Measurements from ENCODE around the gene GPR15LG. TPM values are rescaled to one million over a fixed set of nuclear protein-coding genes. Genes with fewer than 3 reads are reported as not detected.

Gene GPR15LG
- total and polyA plus RNA-seq, 2 donors, result 16.6 to 18.6 TPM

DNA sequence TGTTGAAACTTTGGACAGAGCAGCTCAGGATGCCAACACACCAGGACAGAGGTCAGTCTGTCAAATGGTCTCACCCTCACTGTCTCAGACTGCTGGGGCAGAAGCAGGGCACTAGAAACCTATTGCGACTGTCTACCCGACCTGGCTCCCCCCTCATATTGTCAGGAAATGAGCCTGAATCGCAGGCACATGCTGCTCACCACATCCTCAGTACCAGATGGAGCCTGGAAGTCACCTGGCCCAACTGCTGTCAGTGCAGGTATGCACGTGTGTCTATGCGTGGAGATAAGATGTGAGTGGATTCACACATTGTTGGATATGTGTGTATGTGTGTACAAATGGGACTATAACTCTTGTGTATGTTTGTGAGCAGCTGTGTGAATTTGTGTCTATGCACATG is 17.5 kb downstream of the GPR15LG start:
- Histone ChIP-seq H3K4me3 (ENCODE audit: low read depth, low read length) (no peak overlapping the region), H3K36me3 (ENCODE audit: insufficient read depth) (no peaks in the 10 kb centered on the region), H3K4me1 (ENCODE audit: insufficient read depth) (no peaks in the 10 kb centered on the region), H3K27ac (ENCODE audit: low read depth) (no peak overlapping the region)
- no peak for DNase-seq (ENCODE audit: extremely low spot score)
- 73% methylated on average over 5 of the region's 5 CpGs for WGBS

DNA sequence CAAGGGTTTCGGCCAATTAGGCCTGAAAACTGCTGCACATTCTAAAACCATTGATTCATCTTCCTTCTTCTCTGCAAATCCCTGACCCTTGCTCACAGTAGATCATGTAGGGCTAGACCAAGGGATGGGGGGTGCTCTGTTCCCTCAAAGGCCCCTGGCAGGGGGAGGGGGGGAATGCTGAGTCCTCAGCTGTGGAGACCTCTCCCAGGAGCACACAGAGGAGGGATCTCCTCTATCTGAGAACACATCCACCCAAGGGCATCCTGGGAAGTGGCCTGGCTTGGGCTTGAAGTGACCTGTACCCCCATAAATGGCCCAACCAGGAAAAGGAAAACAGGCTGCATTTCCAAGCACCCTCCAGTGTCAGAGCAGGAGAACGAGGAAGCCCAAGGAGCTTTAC is 19.7 kb downstream of the GPR15LG start:
- Histone ChIP-seq H3K36me3 (ENCODE audit: insufficient read depth) (no peaks in the 10 kb centered on the region), H3K4me3 (ENCODE audit: low read depth, low read length) (no peak overlapping the region), H3K4me1 (ENCODE audit: insufficient read depth) (no peaks in the 10 kb centered on the region), H3K27ac (ENCODE audit: low read depth) (no peak overlapping the region)
- 94% methylated on average over 2 of the region's 2 CpGs for WGBS
- no peak for DNase-seq (ENCODE audit: extremely low spot score)

DNA sequence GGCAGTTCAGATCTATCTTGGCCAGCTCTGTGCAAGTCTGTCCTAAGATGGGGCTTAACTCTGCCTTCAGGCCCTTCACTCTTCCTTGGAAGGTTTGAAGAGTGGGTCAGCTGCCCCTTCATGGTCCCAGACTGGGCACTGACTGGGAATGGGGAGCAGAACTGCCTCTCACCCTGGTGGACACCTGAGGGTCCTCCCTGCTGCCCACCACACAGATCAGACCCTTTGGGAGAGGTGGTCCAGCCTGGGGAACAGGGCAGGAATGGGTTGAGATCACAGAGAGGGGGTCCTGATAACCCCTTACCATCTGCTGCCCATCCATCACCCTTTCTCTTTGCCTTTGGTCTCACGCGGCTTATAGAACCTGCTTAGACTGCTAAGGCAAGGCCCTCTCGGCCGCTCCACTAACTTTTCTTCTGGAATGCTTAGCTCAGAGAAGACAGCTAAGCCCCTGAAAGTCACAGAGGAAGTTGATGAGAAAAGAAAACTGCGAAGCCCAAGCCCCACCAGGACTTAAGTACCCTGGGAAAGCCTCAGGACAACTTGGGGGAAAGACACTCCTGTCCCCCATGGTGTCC is 20.3 kb downstream of the GPR15LG start:
- Histone ChIP-seq H3K4me3 (ENCODE audit: low read depth, low read length) (peak overlapping the region; percentile 55), H3K4me1 (ENCODE audit: insufficient read depth) (no peaks in the 10 kb centered on the region), H3K27ac (ENCODE audit: low read depth) (no peak overlapping the region), H3K36me3 (ENCODE audit: insufficient read depth) (no peaks in the 10 kb centered on the region)
- 30% methylated on average over 5 of the region's 5 CpGs for WGBS
- DNase-seq (ENCODE audit: extremely low spot score), result no peak

DNA sequence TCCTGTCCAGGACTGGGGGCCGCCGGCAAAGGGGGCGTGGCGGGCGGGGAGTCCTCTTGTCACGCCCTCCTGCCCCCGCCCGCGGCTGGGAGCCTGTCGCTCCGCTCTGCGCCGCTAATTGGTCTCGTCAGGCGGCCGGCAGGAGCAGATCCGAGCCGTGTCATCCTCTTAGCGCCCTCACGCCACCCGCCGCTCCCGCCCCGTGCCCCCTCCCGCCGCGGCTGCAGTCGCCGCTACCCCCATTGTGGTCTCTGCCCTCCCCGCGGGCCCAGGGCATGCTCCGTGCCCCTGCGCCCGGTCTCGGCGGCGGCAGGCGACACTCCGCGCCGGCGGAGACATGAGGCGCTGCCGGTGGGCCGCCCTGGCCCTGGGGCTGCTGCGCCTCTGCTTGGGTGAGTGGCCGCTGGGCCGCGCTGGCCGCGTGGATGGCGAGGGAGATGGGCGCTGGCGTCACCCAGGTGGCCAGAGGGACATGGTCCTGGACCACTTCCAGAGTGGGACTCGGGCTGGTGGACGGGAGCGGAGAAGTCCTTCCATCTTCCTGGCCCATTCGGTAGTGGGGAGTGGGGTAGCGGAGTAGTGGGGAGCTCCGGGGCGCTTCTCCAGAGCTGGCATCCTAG is 20.9 kb downstream of the GPR15LG start, which contains the start of gene CDHR1:
TSS of gene CDHR1 (plus strand) at position 114 of the 620 bp plus-strand sequence. CDS start at position 338, 224 bp downstream.
- Histone ChIP-seq H3K27ac (ENCODE audit: low read depth) (no peak within 1 kb of the TSS), H3K36me3 (ENCODE audit: insufficient read depth) (no peaks in the 10 kb centered on the region), H3K4me1 (ENCODE audit: insufficient read depth) (no peaks in the 10 kb centered on the region), H3K4me3 (ENCODE audit: low read depth, low read length) (peak within 1 kb of the TSS; percentile 55)
- under 1% methylated on average over 61 of the region's 61 CpGs for WGBS
- no peak for DNase-seq (ENCODE audit: extremely low spot score)

DNA sequence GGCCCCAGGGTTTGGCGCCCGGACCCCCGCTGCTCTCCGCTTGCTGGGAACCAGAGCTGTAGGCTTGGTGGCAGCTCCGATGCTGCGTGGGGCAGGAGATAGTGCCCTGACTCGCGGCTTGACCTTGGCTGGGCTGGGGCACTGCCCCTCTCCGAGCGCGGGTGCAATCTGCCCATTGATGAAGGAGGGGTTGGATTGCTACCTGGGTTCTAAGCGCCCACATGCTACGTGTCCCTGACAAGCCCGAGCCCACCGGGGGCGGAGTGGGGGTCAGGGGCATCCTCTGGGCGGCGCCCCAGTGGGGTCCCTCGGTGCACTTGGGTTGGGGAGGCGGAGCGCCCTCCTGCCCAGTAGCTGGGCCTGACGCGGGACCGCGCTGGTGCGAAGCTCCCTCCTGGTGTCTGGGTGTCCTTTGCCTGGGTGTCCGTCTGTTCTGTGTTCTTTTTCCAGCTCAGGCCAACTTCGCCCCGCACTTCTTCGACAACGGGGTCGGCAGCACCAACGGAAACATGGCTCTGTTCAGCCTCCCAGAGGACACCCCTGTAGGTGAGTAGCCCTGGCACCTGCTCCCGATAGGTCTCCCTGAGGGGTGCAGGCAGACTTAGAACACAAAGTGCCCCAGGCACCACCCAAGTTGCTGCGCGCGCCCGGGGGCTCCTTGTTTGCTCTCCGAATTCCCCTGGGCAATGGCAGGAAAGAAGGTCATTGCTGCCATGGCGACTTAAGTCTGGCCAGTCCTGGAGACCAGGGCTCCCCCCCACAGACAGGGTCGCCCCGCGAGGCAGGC is 21.6 kb downstream of the GPR15LG start:
- Histone ChIP-seq H3K27ac (ENCODE audit: low read depth) (no peak overlapping the region), H3K4me1 (ENCODE audit: insufficient read depth) (no peaks in the 10 kb centered on the region), H3K4me3 (ENCODE audit: low read depth, low read length) (peak overlapping the region; percentile 55), H3K36me3 (ENCODE audit: insufficient read depth) (no peaks in the 10 kb centered on the region)
- WGBS, result 19% methylated on average over 43 of the region's 43 CpGs
- no peak for DNase-seq (ENCODE audit: extremely low spot score)

DNA sequence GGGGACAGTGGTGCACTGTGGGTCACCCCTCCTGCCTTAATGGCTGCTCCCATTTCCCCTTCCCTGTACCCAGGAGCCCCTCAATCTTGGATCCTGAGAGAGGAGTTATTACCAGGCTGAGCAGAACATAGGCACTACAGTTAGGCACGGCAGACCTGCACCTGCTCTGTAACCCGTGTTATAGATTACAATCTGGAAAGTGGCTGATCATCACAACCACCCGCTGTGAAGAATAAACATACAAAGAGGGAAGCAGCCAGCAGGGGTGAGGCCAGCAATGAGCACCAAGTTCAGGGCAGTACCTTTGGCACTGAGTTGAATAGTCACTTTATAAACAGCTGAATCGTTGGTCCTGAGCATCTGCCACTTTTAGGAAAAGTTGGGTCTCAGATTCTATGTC is 22.5 kb downstream of the GPR15LG start:
- 31% methylated on average over 4 of the region's 4 CpGs for WGBS
- no peak overlapping the region for H3K4me3 ChIP-seq (ENCODE audit: low read depth, low read length)
- H3K4me1 ChIP-seq (ENCODE audit: insufficient read depth), result no peaks in the 10 kb centered on the region

DNA sequence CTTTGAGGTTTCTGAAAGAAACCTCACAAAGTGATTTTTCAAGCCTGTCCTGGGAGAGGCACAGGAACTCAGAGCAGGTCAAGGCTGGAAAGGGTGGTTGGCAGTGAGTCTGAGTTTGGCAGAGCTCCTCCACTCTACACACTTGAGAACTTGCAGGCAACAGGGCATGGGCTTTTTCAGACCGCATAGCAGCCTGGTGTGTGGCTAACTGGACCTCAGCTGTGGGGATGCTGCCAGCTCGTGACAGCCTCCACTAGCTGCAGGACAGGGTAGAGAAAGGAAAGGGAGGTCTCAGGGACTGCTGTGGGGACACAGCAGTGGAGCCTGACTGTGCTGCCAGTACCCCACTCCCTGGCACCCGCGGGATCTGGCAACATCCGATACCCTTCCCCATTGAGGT is 23.3 kb downstream of the GPR15LG start:
- 78% methylated on average over 5 of the region's 5 CpGs for WGBS
- Histone ChIP-seq H3K36me3 (ENCODE audit: insufficient read depth) (no peaks in the 10 kb centered on the region), H3K4me1 (ENCODE audit: insufficient read depth) (no peaks in the 10 kb centered on the region), H3K27ac (ENCODE audit: low read depth) (no peak overlapping the region), H3K4me3 (ENCODE audit: low read depth, low read length) (no peak overlapping the region)
- DNase-seq (ENCODE audit: extremely low spot score), result no peak

More for the DNA sequence above, 22.5 kb downstream of the GPR15LG start:
- no peak for DNase-seq (ENCODE audit: extremely low spot score)
- Histone ChIP-seq H3K27ac (ENCODE audit: low read depth) (no peak overlapping the region), H3K36me3 (ENCODE audit: insufficient read depth) (no peaks in the 10 kb centered on the region)

DNA sequence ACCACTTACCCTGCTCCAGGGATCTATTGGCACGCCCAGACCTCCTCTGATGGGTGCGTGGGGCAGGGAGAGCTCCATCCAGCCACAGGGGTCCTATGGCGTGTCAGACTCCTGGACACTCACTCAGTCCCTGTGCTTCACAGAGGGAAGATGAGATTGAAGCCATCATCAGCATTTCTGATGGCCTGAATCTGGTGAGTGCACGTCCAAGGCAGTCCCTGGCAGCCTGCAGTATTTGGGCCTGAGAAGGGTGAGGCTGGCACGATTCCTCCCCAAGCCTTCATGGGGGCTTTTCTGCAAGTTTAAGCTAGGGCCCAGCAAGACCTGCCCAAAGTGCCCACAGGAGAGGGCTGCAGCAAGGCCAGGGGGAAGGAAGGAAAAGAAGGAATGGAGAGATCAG is 24.0 kb downstream of the GPR15LG start:
- Histone ChIP-seq H3K4me1 (ENCODE audit: insufficient read depth) (no peaks in the 10 kb centered on the region), H3K27ac (ENCODE audit: low read depth) (no peak overlapping the region), H3K4me3 (ENCODE audit: low read depth, low read length) (no peak overlapping the region), H3K36me3 (ENCODE audit: insufficient read depth) (no peaks in the 10 kb centered on the region)
- no peak for DNase-seq (ENCODE audit: extremely low spot score)
- 79% methylated on average over 5 of the region's 5 CpGs for WGBS

DNA sequence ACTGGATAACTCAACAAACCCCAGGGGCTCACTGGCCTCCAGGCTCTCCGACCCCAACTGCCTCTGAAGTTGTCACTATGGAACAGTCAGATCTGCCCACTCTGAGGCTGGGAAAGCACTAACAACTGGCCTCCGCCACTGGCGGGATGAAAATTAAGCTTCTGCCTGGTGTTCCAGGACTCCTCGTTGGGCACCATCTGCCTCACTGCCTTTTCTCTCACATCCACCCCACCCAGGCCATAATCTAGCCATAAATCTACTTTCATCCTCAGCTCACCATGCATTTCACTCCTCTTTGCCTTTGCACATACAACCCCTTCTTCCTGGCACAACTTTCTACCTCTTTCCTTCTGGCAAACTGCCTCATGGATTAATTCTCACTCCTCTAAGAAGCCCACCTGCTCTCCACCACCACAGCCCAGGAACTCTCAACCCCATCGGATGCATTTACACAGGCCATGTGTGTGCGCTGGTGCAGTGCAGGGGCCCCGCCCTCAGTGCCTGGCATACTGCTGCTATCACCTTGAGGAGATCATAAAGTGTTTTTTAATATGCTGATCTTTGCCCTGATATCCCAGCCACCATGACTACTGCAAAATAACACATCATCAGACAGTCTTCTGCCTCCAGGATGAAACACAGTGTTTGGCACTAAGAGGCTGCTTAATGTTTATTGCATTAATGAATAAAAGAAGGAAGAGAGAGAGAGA is 24.8 kb downstream of the GPR15LG start:
- no peak for DNase-seq (ENCODE audit: extremely low spot score)
- no peaks in the 10 kb centered on the region for H3K36me3 ChIP-seq (ENCODE audit: insufficient read depth)
- H3K27ac ChIP-seq (ENCODE audit: low read depth), result no peak overlapping the region
- no peak overlapping the region for H3K4me3 ChIP-seq (ENCODE audit: low read depth, low read length)
- no peaks in the 10 kb centered on the region for H3K4me1 ChIP-seq (ENCODE audit: insufficient read depth)
- WGBS, result 74% methylated on average over 7 of the region's 7 CpGs

DNA sequence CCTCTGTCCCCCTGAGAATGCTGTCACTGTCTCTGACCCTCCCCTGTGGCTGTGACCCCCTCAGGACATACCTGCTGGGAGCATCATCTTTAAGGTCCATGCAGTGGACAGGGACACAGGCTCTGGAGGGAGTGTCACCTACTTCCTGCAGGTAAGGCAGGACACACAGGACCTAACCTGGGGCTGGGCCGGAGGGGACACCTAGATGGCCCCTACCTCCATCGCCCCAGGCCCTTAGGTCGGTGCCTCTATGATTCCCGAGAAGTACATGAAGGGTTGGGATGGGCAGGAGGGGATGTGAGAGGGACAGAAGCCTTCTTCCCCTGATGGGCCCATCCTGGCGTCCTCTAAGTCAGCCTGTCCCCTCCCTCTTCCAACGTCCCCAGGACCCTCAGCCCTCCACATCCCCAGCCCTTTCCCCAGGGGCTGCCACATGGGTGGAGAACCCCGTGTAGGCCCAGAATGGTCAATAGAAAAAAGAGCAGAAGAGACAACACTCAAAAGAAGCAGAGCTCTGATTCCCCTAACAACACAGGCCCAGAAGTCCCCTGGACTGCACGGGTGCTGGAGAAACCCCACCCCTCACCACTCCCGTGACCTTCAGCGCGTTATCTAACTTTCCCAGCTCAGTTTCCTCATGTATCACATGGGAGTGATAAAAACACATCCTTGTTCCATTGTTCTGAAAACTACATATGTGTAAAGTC is 27.1 kb downstream of the GPR15LG start:
- 66% methylated on average over 11 of the region's 11 CpGs for WGBS
- no peak overlapping the region for H3K4me3 ChIP-seq (ENCODE audit: low read depth, low read length)
- DNase-seq (ENCODE audit: extremely low spot score), result no peak
- no peak overlapping the region for H3K27ac ChIP-seq (ENCODE audit: low read depth)
- no peaks in the 10 kb centered on the region for H3K36me3 ChIP-seq (ENCODE audit: insufficient read depth)
- no peaks in the 10 kb centered on the region for H3K4me1 ChIP-seq (ENCODE audit: insufficient read depth)

DNA sequence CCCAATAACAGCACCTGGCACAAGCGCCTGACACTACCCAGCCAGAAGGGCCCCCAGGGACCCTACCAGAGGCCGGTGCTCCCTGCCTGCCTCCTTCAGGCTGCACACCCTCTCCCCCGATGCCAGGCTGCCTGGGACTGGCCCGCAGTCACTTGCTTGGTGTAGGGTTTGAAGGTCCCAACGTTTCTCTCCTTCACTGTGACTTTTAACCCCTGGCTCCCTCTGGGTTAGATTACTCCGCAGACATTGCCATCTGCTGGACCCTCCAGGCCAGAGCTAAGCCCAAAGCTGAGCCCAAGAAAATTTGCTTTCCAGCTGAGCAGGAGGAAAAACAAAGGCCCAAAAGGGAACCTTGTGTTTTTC is 27.6 kb downstream of the GPR15LG start:
- no peaks in the 10 kb centered on the region for H3K36me3 ChIP-seq (ENCODE audit: insufficient read depth)
- no peak overlapping the region for H3K27ac ChIP-seq (ENCODE audit: low read depth)
- H3K4me1 ChIP-seq (ENCODE audit: insufficient read depth), result no peaks in the 10 kb centered on the region
- no peak overlapping the region for H3K4me3 ChIP-seq (ENCODE audit: low read depth, low read length)
- WGBS, result 54% methylated on average over 6 of the region's 6 CpGs
- DNase-seq (ENCODE audit: extremely low spot score), result no peak

DNA sequence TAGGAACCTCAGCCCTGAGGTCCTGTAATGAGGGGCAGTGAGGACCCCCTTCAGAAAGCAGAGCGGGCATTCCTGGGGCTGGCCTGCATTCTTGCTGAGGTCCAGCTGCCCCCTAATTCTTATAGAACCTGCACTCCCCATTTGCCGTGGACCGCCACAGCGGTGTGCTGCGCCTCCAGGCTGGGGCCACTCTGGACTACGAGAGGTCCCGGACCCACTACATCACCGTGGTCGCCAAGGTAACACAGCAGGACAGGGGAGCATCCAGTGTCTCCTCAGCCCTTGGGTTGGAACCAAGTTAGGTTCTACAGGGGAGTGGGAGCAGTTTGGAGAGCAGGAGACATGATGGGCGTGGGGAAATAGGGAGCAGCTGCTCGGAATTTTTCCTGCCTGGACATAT is 28.1 kb downstream of the GPR15LG start:
- whole genome bisulfite sequencing, result 84% methylated on average over 11 of the region's 11 CpGs
- Histone ChIP-seq H3K4me1 (ENCODE audit: insufficient read depth) (no peaks in the 10 kb centered on the region), H3K36me3 (ENCODE audit: insufficient read depth) (no peaks in the 10 kb centered on the region), H3K4me3 (ENCODE audit: low read depth, low read length) (no peak overlapping the region), H3K27ac (ENCODE audit: low read depth) (no peak overlapping the region)
- DNase-seq (ENCODE audit: extremely low spot score), result no peak

DNA sequence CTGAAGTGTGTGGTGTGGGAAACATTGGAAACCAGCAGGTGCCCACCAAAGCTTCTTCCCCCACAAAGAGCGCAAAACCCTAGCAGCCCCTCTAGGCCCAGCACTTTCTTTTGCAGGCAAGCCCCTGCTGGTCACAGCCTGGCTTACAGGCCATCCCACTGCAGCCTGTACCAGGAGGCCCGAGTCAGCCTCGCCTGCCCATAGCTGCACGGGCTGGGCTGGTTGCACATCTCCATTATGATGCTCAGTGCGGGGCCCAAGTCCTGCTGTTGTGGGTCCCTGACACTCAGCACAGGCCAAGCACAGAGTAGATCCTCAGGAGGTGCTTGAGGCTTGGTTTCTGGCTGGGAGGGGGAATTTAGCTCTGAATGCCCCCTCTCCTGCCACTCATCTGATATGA is 28.7 kb downstream of the GPR15LG start:
- no peak overlapping the region for H3K4me3 ChIP-seq (ENCODE audit: low read depth, low read length)
- H3K27ac ChIP-seq (ENCODE audit: low read depth), result no peak overlapping the region
- 82% methylated on average over 5 of the region's 5 CpGs for WGBS
- H3K4me1 ChIP-seq (ENCODE audit: insufficient read depth), result no peaks in the 10 kb centered on the region
- DNase-seq (ENCODE audit: extremely low spot score), result no peak
- H3K36me3 ChIP-seq (ENCODE audit: insufficient read depth), result no peaks in the 10 kb centered on the region

Data from urinary bladder (tissue), 4 donors.